Measurements from ENCODE around the gene ZNF628.

- TF ChIP-seq CTCF (IDR thresholded peaks at IDR 0.05; ENCODE audit: low read length) (no peak), EZH2 (IDR thresholded peaks at IDR 0.05; ENCODE audit: borderline replicate concordance, low read length) (no peak)
Measured at GRCh38 chr19:55483706-55484592, 7.5 kb downstream of the ZNF628 start.
